ENCODE measurements around the gene BARHL2.

Gene BARHL2

DNA sequence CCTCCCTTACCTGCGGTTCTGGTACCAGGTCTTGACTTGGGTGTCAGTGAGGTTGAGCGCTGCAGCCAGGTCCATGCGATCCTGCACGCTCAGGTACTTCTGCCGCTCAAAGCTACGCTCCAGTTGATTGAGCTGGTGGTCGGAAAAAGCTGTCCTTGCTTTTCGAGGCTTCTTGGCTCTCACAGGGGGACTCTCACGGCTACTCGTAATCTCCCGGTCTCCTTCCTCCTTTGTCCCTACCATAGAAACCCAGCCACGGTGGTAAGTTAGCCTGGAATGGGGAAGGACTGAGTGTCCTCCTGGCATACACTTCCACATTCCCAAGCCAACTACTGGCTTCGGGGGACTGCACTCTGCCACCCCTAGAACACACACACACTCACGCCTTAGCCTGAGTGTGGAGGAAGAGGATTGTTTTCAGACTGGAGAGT, 2.6 kb downstream of the BARHL2 start:
- H3K4me3 ChIP-seq (ENCODE audit: low read depth in 1 of 2, low read length in 2 of 2), result no peak overlapping the region
- H3K27me3 ChIP-seq (ENCODE audit: control insufficient read depth in 1 of 2, insufficient read depth in 2 of 2, low read length in 2 of 2), result peaks cover 93 to 95% of the 10 kb centered on the region in 2 donors
- H3K27ac ChIP-seq (ENCODE audit: low read depth, low read length), result no peak overlapping the region
- H3K36me3 ChIP-seq (ENCODE audit: insufficient read depth, low read length), result no peaks in the 10 kb centered on the region
- no peaks in the 10 kb centered on the region for H3K9me3 ChIP-seq (ENCODE audit: low read length)
- no peak overlapping the region for H3K9ac ChIP-seq (ENCODE audit: low read length)
- H3K4me1 ChIP-seq (ENCODE audit: insufficient read depth, low read length), result peaks cover 5% of the 10 kb centered on the region

DNA sequence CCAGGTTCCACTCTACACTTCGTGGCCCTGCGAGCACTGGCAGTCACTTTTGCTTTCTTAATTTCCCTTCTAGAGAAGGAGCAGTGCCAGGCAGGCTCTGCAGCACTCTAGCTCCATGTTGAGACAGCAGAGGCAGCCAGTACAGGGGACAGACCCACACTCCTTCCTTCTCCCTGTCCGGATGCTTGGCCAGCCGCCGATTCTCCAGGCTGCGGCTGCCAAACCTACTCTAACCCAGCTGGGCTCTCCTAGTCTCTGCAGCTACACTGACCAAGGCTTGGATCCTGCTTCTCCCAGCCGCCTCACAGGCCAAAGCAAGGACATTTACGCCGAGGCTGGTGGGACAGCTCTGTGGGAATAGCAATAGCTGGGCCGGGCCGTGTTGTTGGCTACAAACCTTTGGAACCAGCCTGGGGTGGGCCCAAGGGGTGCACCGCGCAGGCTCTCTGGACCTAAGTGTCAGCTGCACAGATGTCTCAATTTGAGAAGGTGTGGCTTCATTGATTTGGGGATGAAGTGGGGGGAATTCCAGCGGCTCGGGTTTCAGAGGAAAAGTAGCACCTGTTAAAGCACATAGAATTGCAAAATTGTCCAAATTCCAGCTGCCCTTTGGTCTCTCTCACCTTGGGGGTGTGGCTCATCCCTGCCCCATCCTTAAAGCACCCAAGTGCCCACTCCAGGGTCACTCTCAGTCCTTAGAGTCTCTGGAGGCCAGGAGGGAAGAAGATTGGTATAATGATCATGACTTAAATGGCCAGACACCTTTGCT, 3.2 kb downstream of the BARHL2 start:
- Histone ChIP-seq H3K36me3 (ENCODE audit: insufficient read depth, low read length) (no peaks in the 10 kb centered on the region), H3K9ac (ENCODE audit: low read length) (no peak overlapping the region), H3K27ac (ENCODE audit: low read depth, low read length) (no peak overlapping the region), H3K4me1 (ENCODE audit: insufficient read depth, low read length) (peaks cover 5% of the 10 kb centered on the region), H3K9me3 (ENCODE audit: low read length) (no peaks in the 10 kb centered on the region), H3K4me3 (ENCODE audit: low read depth in 1 of 2, low read length in 2 of 2) (no peak overlapping the region), H3K27me3 (ENCODE audit: control insufficient read depth in 1 of 2, insufficient read depth in 2 of 2, low read length in 2 of 2) (peaks cover 91 to 94% of the 10 kb centered on the region in 2 donors)

DNA sequence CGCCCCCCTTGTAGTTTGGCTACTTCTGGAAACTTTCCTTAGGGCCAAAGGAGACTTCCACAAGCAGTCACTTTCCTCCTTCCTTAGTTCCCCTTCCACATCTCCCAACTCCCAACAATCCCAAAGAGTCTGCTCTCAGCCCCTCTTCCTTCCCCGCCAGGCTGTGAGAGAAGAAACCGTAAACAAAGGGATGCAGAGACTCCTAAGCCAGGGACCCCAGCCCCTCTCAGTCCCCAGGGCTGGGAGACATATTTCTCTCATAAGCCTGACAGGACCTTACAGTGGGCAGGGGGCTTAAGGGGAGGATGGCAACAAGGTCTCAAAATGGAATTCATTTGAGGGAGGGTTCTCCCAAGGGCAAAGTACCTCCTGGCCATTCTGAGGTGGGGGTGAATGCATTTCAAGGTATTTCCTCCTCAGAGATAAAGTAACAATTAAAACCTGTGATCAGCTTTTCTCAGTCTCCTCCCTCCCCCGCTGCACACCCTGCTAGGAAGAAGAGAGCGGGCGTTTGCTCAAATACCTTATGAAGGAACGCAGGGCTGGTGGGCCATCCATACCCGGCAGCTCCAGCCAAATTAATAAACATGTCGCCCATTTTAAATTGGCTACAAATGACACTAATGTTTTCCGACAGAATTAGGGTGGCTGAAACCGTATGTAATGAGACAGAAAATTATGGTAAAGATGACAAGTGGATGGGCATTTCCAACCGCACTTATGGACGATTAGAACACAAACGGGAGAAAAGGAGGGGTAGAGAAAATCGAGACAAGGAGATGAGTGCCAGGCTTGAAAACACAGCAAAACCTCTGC, 4.0 kb downstream of the BARHL2 start:
- H3K9me3 ChIP-seq (ENCODE audit: low read length), result no peaks in the 10 kb centered on the region
- H3K27ac ChIP-seq (ENCODE audit: low read depth, low read length), result no peak overlapping the region
- no peaks in the 10 kb centered on the region for H3K36me3 ChIP-seq (ENCODE audit: insufficient read depth, low read length)
- peaks cover 91 to 94% of the 10 kb centered on the region in 2 donors for H3K27me3 ChIP-seq (ENCODE audit: control insufficient read depth in 1 of 2, insufficient read depth in 2 of 2, low read length in 2 of 2)
- H3K4me3 ChIP-seq (ENCODE audit: low read depth in 1 of 2, low read length in 2 of 2), result no peak overlapping the region
- H3K4me1 ChIP-seq (ENCODE audit: insufficient read depth, low read length), result peaks cover 1% of the 10 kb centered on the region
- no peak overlapping the region for H3K9ac ChIP-seq (ENCODE audit: low read length)

DNA sequence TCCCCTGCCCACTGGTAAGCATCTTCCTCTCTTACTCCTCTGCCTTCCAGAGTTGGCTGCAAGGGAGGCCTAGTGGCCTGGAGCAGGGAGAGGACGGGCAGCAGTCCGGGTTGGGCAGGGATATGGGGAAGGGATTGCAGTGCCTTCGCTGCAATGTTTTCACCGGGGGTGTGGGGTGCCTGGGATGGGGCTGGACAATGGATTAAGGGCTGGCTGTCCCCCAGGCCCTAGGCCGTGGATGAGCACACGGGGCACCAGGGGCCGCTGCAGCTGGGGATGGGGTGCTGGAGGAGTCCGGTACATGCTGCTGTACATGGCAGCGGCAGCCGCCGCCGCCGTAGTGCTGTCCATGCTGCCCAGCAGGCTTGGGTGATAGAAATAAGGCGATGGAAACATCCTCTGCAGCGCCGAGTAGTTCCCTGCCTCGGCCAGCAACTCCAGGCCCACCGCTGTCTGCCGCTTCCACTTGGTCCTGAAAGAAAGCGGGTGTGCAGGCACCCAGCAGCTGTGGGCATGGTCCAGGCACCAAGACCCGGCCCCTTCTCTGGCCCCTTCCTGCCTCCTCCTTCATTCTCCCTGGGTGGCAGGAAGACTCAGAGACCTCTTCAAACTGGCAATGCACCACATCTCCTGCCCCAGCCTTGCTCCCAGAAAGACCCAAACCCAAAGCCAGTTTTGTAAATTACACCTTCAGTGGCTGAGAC, 4.8 kb downstream of the BARHL2 start:
- H3K27me3 ChIP-seq (ENCODE audit: control insufficient read depth in 1 of 2, insufficient read depth in 2 of 2, low read length in 2 of 2), result peaks cover 97 to 98% of the 10 kb centered on the region in 2 donors
- no peak overlapping the region for H3K9ac ChIP-seq (ENCODE audit: low read length)

DNA sequence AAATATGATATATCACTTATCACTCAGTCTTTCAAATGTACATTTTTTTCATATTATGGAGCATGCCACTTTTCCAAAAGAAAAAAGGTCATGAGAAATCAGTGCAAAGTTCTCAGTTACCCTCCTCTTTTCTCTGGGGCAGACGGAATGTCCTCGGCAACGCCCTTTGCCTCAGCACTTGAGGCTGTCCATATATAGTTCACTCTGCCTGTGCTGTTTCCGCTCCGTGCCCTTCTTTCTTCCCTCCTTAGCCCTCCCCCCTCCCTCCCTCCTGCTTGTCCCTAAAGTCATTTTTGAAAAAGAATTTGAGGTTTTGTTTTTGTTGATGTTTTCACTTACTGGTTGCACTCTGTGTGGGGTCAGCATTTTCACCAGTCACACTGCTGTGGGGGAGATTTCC, 5.4 kb downstream of the BARHL2 start:
- Histone ChIP-seq H3K36me3 (ENCODE audit: insufficient read depth, low read length) (no peaks in the 10 kb centered on the region), H3K9me3 (ENCODE audit: low read length) (no peaks in the 10 kb centered on the region), H3K4me3 (ENCODE audit: low read depth in 1 of 2, low read length in 2 of 2) (no peak overlapping the region), H3K4me1 (ENCODE audit: insufficient read depth, low read length) (peaks cover 10% of the 10 kb centered on the region), H3K9ac (ENCODE audit: low read length) (no peak overlapping the region), H3K27ac (ENCODE audit: low read depth, low read length) (no peak overlapping the region), H3K27me3 (ENCODE audit: control insufficient read depth in 1 of 2, insufficient read depth in 2 of 2, low read length in 2 of 2) (peaks cover 96 to 97% of the 10 kb centered on the region in 2 donors)

More for the DNA sequence above, 4.8 kb downstream of the BARHL2 start:
- H3K9me3 ChIP-seq (ENCODE audit: low read length), result no peaks in the 10 kb centered on the region
- H3K4me1 ChIP-seq (ENCODE audit: insufficient read depth, low read length), result peaks cover 4% of the 10 kb centered on the region
- H3K4me3 ChIP-seq (ENCODE audit: low read depth in 1 of 2, low read length in 2 of 2), result no peak overlapping the region
- H3K36me3 ChIP-seq (ENCODE audit: insufficient read depth, low read length), result no peaks in the 10 kb centered on the region
- H3K27ac ChIP-seq (ENCODE audit: low read depth, low read length), result no peak overlapping the region

DNA sequence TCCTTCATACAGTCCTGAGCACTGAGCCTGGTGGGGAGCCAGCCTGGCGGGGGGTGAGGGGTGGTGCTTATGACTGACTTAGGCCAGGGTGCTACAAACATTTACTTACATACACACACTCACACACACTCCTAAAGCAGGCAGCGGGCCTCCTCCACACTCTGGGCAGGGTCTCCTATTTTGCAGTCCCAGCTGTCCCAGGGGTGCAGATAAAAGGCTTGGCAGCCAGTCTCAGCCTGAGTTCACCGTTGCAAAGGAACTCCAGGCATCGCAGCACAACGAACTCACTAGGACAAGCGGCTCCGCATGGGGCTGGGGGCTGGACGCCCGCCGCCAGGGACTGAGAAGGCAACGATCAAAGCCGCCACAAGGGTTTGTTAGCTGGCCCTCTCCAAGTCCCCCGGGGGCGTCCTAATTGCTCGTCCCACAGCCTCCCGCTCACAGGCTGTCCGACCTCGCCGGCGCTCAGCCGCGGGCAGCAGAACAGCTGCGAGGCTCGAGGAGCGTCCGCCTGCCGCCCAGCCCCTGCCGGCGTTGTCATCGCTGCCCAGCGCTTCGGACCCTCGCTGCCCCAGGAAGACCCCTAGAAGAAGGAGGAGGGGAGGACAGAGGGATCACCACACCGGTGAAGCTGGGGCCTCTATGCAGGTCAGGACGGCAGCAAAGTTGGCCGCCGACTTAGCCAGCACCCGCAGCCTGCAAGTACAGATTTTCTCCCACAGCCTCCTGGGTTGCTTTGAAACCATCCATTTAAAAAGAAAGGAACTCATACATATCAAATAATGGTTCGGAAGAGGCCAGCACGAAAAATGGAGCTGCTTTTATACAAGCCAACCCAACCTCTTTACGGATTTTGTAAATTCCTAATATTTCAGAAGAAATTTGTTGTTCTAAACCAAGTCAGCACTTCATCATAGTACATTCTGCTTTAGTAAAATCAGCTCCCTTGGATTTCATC, 6.2 kb downstream of the BARHL2 start:
- peaks cover 10% of the 10 kb centered on the region for H3K4me1 ChIP-seq (ENCODE audit: insufficient read depth, low read length)
- no peak overlapping the region for H3K9ac ChIP-seq (ENCODE audit: low read length)
- H3K36me3 ChIP-seq (ENCODE audit: insufficient read depth, low read length), result no peaks in the 10 kb centered on the region
- no peak overlapping the region for H3K4me3 ChIP-seq (ENCODE audit: low read depth in 1 of 2, low read length in 2 of 2)
- peaks cover 95 to 97% of the 10 kb centered on the region in 2 donors for H3K27me3 ChIP-seq (ENCODE audit: control insufficient read depth in 1 of 2, insufficient read depth in 2 of 2, low read length in 2 of 2)
- H3K27ac ChIP-seq (ENCODE audit: low read depth, low read length), result no peak overlapping the region
- no peaks in the 10 kb centered on the region for H3K9me3 ChIP-seq (ENCODE audit: low read length)

DNA sequence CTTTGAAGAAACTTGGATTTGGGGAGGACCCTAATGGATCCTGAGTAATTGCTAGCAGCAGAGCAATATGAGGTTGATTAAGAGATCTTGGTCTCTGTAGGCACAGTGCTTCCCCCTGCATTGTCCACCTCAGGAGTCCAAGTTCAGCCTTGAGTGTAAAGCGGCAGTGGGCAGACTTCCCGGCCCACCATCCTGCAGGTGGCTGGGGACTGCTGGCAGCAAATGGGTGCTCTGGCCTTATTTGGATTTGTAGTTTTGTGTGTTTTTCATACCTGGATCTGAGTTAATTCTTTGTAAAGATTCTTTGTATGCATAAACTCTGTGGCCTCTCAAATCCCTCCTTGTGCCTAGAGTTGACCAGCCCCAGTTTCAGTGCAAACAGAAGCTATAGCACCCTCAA, 7.6 kb downstream of the BARHL2 start:
- peaks cover 95 to 97% of the 10 kb centered on the region in 2 donors for H3K27me3 ChIP-seq (ENCODE audit: control insufficient read depth in 1 of 2, insufficient read depth in 2 of 2, low read length in 2 of 2)
- H3K36me3 ChIP-seq (ENCODE audit: insufficient read depth, low read length), result no peaks in the 10 kb centered on the region
- no peak overlapping the region for H3K27ac ChIP-seq (ENCODE audit: low read depth, low read length)
- H3K4me1 ChIP-seq (ENCODE audit: insufficient read depth, low read length), result peaks cover 10% of the 10 kb centered on the region
- no peaks in the 10 kb centered on the region for H3K9me3 ChIP-seq (ENCODE audit: low read length)
- no peak overlapping the region for H3K9ac ChIP-seq (ENCODE audit: low read length)
- no peak overlapping the region for H3K4me3 ChIP-seq (ENCODE audit: low read depth in 1 of 2, low read length in 2 of 2)

DNA sequence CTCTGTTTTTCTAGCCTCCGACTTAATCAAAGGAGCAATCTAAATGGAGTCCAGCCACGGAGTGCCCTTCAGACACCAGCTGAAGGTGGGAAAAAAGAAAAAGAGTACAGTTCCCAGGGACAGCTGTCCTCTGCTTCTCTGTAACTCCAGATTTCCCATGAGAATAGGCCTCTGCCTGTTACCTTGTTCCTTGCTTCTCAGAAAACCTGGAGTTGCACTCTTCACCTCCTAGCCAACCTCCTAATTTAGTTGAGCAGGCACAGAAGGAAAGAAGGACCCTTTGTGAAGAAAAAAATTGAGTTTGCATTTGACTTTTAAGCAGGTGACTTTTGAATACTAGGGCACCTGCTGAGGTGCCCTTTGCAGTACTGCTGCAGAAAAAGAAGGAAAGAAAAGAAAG, 8.3 kb downstream of the BARHL2 start:
- Histone ChIP-seq H3K4me1 (ENCODE audit: insufficient read depth, low read length) (peaks cover 10% of the 10 kb centered on the region), H3K36me3 (ENCODE audit: insufficient read depth, low read length) (no peaks in the 10 kb centered on the region), H3K27ac (ENCODE audit: low read depth, low read length) (no peak overlapping the region), H3K27me3 (ENCODE audit: control insufficient read depth in 1 of 2, insufficient read depth in 2 of 2, low read length in 2 of 2) (peaks cover 94 to 95% of the 10 kb centered on the region in 2 donors), H3K9ac (ENCODE audit: low read length) (no peak overlapping the region), H3K9me3 (ENCODE audit: low read length) (no peaks in the 10 kb centered on the region), H3K4me3 (ENCODE audit: low read depth in 1 of 2, low read length in 2 of 2) (no peak overlapping the region)

DNA sequence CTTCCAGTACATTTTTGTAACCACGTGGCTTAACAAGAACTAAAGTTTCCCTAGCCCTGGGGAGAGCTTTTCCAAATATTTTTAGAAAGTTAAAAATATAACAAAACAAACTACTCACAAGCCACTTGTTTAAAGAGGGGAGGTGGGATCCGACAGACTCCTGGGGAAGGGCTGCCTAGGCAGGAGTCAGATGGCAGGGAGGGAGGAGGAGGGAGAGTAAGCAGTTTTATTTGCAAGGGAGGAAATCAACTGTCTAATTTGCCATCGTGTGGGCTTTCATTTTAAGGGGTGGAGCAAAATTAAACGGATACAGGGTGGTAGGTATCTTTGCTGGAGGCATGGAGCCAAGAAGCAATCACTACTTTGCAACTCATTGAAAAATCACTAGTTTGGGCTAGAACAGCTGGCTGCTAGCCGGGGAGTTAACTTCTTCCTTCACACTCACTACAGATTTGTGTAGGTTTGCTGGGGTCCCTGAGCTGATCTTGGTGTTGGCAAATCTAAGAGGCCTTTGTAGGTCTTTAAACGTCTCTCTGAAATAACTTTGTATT, 8.8 kb downstream of the BARHL2 start:
- peaks cover 90 to 92% of the 10 kb centered on the region in 2 donors for H3K27me3 ChIP-seq (ENCODE audit: control insufficient read depth in 1 of 2, insufficient read depth in 2 of 2, low read length in 2 of 2)
- H3K27ac ChIP-seq (ENCODE audit: low read depth, low read length), result no peak overlapping the region
- H3K4me1 ChIP-seq (ENCODE audit: insufficient read depth, low read length), result peaks cover 10% of the 10 kb centered on the region
- H3K36me3 ChIP-seq (ENCODE audit: insufficient read depth, low read length), result no peaks in the 10 kb centered on the region
- H3K9me3 ChIP-seq (ENCODE audit: low read length), result no peaks in the 10 kb centered on the region
- no peak overlapping the region for H3K9ac ChIP-seq (ENCODE audit: low read length)
- no peak overlapping the region for H3K4me3 ChIP-seq (ENCODE audit: low read depth in 1 of 2, low read length in 2 of 2)

DNA sequence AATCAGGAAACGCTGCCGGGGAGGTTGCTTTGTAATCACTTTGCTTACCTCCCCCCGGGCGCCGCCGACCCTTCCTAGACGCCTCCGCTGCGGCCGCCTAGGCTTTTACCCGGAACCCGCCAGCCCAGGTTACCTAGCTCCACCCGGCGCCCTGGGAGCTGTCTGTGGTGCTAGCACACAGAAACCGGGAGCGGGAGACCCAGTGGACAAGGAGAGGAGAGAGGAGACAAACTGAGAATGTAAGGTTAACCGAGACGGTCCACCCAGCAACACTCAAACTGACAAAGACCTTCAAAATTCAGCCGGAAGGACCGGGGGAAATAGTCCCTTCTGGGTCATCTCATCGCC, 9.8 kb downstream of the BARHL2 start:
- Histone ChIP-seq H3K4me3 (ENCODE audit: low read depth in 1 of 2, low read length in 2 of 2) (peak overlapping the region in 1 of 2 donors; percentile 26), H3K27ac (ENCODE audit: low read depth, low read length) (no peak overlapping the region), H3K4me1 (ENCODE audit: insufficient read depth, low read length) (peaks cover 10% of the 10 kb centered on the region), H3K27me3 (ENCODE audit: control insufficient read depth in 1 of 2, insufficient read depth in 2 of 2, low read length in 2 of 2) (peaks cover 83 to 84% of the 10 kb centered on the region in 2 donors), H3K9ac (ENCODE audit: low read length) (no peak overlapping the region), H3K9me3 (ENCODE audit: low read length) (no peaks in the 10 kb centered on the region), H3K36me3 (ENCODE audit: insufficient read depth, low read length) (no peaks in the 10 kb centered on the region)

All from muscle layer of colon (tissue), 2 donors.